Mesenchymal stem cell (in vitro differentiated cells and primary cell): ENCODE measurements around the gene SYT17.

Experiments
- DNase-seq: peaks from one replicate; pipeline ENCODE4 v3.0.0-alpha.2; 2013
- H2AFZ ChIP-seq: one replicate; pipeline ENCODE4 v1.6.1; 2013; ENCODE audit warnings: low read depth, mild to moderate bottlenecking, control low read depth, inconsistent platforms, low read length, moderate library complexity
- H2AK5ac ChIP-seq: 2 replicates; pipeline ENCODE4 v1.6.1; 2013; ENCODE audit warnings: low read length, moderate library complexity, mild to moderate bottlenecking, inconsistent platforms; ENCODE audit not compliant: severe bottlenecking
- H2BK120ac ChIP-seq: one replicate; pipeline ENCODE4 v1.6.1; 2013; ENCODE audit warnings: low read depth, mild to moderate bottlenecking, inconsistent platforms, low read length, moderate library complexity
- H2BK12ac ChIP-seq, 2 experiments: one replicate each; pipeline ENCODE4 v1.6.1; 2013; ENCODE audit warnings: inconsistent platforms in 2 of 2, low read length in 2 of 2, mild to moderate bottlenecking in 2 of 2, moderate library complexity in 2 of 2, control low read depth in 1 of 2
- H2BK15ac ChIP-seq: one replicate; pipeline ENCODE4 v1.6.1; 2013; ENCODE audit warnings: mild to moderate bottlenecking, low read depth, inconsistent platforms; ENCODE audit not compliant: poor library complexity, severe bottlenecking
- H2BK5ac ChIP-seq: 2 replicates; pipeline ENCODE4 v1.6.1; 2013; ENCODE audit warnings: low read depth, mild to moderate bottlenecking, low read length, control low read depth, inconsistent platforms; ENCODE audit not compliant: poor library complexity, severe bottlenecking
- H3K14ac ChIP-seq, 2 experiments: one replicate each; pipeline ENCODE4 v1.6.1; 2013; ENCODE audit warnings: inconsistent platforms in 2 of 2, low read length in 2 of 2, control low read depth in 1 of 2, mild to moderate bottlenecking in 1 of 2, moderate library complexity in 1 of 2
- H3K18ac ChIP-seq, 2 experiments: one replicate each; pipeline ENCODE4 v1.6.1; 2013; ENCODE audit warnings: inconsistent platforms in 2 of 2, low read length in 2 of 2, control low read depth in 1 of 2, low read depth in 1 of 2, mild to moderate bottlenecking in 1 of 2
- H3K23ac ChIP-seq, 2 experiments: one replicate each; pipeline ENCODE4 v1.6.1; 2013; ENCODE audit warnings: inconsistent platforms in 2 of 2, low read length in 2 of 2, mild to moderate bottlenecking in 2 of 2, moderate library complexity in 2 of 2, control low read depth in 1 of 2
- H3K27ac ChIP-seq: 2 replicates; pipeline ENCODE4 v1.5.1; 2013; ENCODE audit warnings: mild to moderate bottlenecking, moderate library complexity, low read length, control low read depth, inconsistent platforms; ENCODE audit not compliant: poor library complexity, severe bottlenecking
- H3K27me3 ChIP-seq, 2 experiments: 2 replicates each; pipeline versions ENCODE4 v1.6.1 to v1.7.0; 2013; ENCODE audit warnings: low read length in 2 of 2, mild to moderate bottlenecking in 2 of 2, moderate library complexity in 2 of 2, control low read depth in 1 of 2, inconsistent platforms in 1 of 2; ENCODE audit not compliant: control insufficient read depth in 1 of 2, insufficient read depth in 1 of 2
- H3K36me3 ChIP-seq, 2 experiments: 2 replicates each; pipeline versions ENCODE4 v1.6.1 to v1.7.0; 2013; ENCODE audit warnings: low read length in 2 of 2, control low read depth in 1 of 2, inconsistent platforms in 1 of 2, low read depth in 1 of 2, mild to moderate bottlenecking in 1 of 2; ENCODE audit not compliant: insufficient read depth in 2 of 2, control insufficient read depth in 1 of 2
- H3K4ac ChIP-seq, 2 experiments: one replicate each; pipeline ENCODE4 v1.6.1; 2013; ENCODE audit warnings: inconsistent platforms in 2 of 2, low read length in 2 of 2, mild to moderate bottlenecking in 2 of 2, moderate library complexity in 2 of 2, control low read depth in 1 of 2, low read depth in 1 of 2
- H3K4me1 ChIP-seq: 2 replicates; pipeline ENCODE4 v1.6.1; 2013; ENCODE audit warnings: low read depth, low read length, control low read depth; ENCODE audit not compliant: control insufficient read depth, insufficient read depth
- H3K4me2 ChIP-seq: 2 replicates; pipeline ENCODE4 v1.6.1; 2013; ENCODE audit warnings: low read length, mild to moderate bottlenecking, inconsistent platforms; ENCODE audit not compliant: poor library complexity, severe bottlenecking
- H3K4me3 ChIP-seq, 2 experiments: 2 replicates each; pipeline versions ENCODE4 v1.5.1 to v1.7.0; 2013; ENCODE audit warnings: low read length in 2 of 2, mild to moderate bottlenecking in 2 of 2, control low read depth in 1 of 2, low read depth in 1 of 2; ENCODE audit not compliant: insufficient read depth in 1 of 2
- H3K79me1 ChIP-seq: replicated peaks from 2 replicates; pipeline ENCODE4 v1.6.1; 2013; ENCODE audit warnings: mild to moderate bottlenecking, control low read depth, low read length, inconsistent platforms; ENCODE audit not compliant: poor library complexity, severe bottlenecking
- H3K9ac ChIP-seq: 2 replicates; pipeline ENCODE4 v1.7.0; 2013; ENCODE audit warnings: mild to moderate bottlenecking, low read length, moderate library complexity
- H3K9me3 ChIP-seq: 2 replicates; pipeline ENCODE4 v1.7.0; 2013; ENCODE audit warnings: mild to moderate bottlenecking, low read length; ENCODE audit not compliant: control insufficient read depth
- H4K8ac ChIP-seq: one replicate; pipeline ENCODE4 v1.6.1; 2013; ENCODE audit warnings: inconsistent platforms, mild to moderate bottlenecking, low read length, moderate library complexity
- H4K91ac ChIP-seq: one replicate; pipeline ENCODE4 v1.6.1; 2013; ENCODE audit warnings: mild to moderate bottlenecking, low read length, inconsistent platforms
- WGBS: methylation state at CpG from one replicate; pipeline ENCODE4 v1.1.7; 2013; ENCODE audit warnings: mixed read lengths; 5-methylcytosine and 5-hydroxymethylcytosine counted together

Gene SYT17

GRCh38 chr16:19284207-19284606 lies 116.2 kb downstream of the SYT17 start:
- Histone ChIP-seq H2BK15ac (no peak overlapping the region), H3K9ac (no peak overlapping the region), H2BK12ac (no peak overlapping the region), H2BK120ac (no peak overlapping the region), H3K4me1 (peaks cover 1% of the 10 kb centered on the region), H3K4ac (no peak overlapping the region), H3K4me2 (no peak overlapping the region), H2AFZ (no peak overlapping the region), H3K27me3 (peaks cover 0 to 8% of the 10 kb centered on the region in 2 experiments), H3K27ac (no peak overlapping the region), H4K91ac (no peak overlapping the region), H3K18ac (no peak overlapping the region), H2BK5ac (no peak overlapping the region), H2AK5ac (no peak overlapping the region), H3K14ac (peak overlapping the region in 1 of 2 experiments; percentile 41), H3K9me3 (no peaks in the 10 kb centered on the region), H3K23ac (no peak overlapping the region), H4K8ac (no peak overlapping the region), H3K4me3 (no peak overlapping the region), H3K79me1 (no peaks in the 10 kb centered on the region), H3K36me3 (no peaks in the 10 kb centered on the region)
- WGBS = 66% methylated on average over 1 of the region's 1 CpG
- DNase-seq = no peak

GRCh38 chr16:19285431-19285830 lies 117.4 kb downstream of the SYT17 start, which contains the start of gene CLEC19A:
Gene CLEC19A (plus strand): TSS chr16:19285731. CDS start chr16:19285852, 121 bp downstream.
- H4K91ac ChIP-seq = no peak within 1 kb of the TSS
- no peak within 1 kb of the TSS for H2AK5ac ChIP-seq
- H2BK12ac ChIP-seq = no peak within 1 kb of the TSS
- H3K14ac ChIP-seq = no peak within 1 kb of the TSS
- H3K79me1 ChIP-seq = no peaks in the 10 kb centered on the region
- no peak within 1 kb of the TSS for H3K4me2 ChIP-seq
- H3K27me3 ChIP-seq = peaks cover 0 to 16% of the 10 kb centered on the region in 2 experiments
- H3K4me1 ChIP-seq = peaks cover 2% of the 10 kb centered on the region
- DNase-seq = no peak
- no peak within 1 kb of the TSS for H2BK120ac ChIP-seq
- H2BK5ac ChIP-seq = no peak within 1 kb of the TSS
- no peak within 1 kb of the TSS for H3K9ac ChIP-seq
- no peak within 1 kb of the TSS for H3K4me3 ChIP-seq
- H3K36me3 ChIP-seq = no peaks in the 10 kb centered on the region
- H3K18ac ChIP-seq = no peak within 1 kb of the TSS
- H3K27ac ChIP-seq = no peak within 1 kb of the TSS
- no peaks in the 10 kb centered on the region for H3K9me3 ChIP-seq
- no peak within 1 kb of the TSS for H2AFZ ChIP-seq
- WGBS = 54% methylated on average over 2 of the region's 2 CpGs
- H2BK15ac ChIP-seq = no peak within 1 kb of the TSS
- no peak within 1 kb of the TSS for H4K8ac ChIP-seq
- no peak within 1 kb of the TSS for H3K4ac ChIP-seq
- no peak within 1 kb of the TSS for H3K23ac ChIP-seq

GRCh38 chr16:19286827-19287226 lies 118.8 kb downstream of the SYT17 start:
- Histone ChIP-seq H2BK15ac (no peak overlapping the region), H2BK5ac (no peak overlapping the region), H3K4me2 (no peak overlapping the region), H3K27ac (no peak overlapping the region), H3K9me3 (no peaks in the 10 kb centered on the region), H3K9ac (no peak overlapping the region), H3K4me3 (no peak overlapping the region), H4K8ac (no peak overlapping the region), H2AFZ (no peak overlapping the region), H3K36me3 (no peaks in the 10 kb centered on the region), H2AK5ac (no peak overlapping the region), H3K14ac (no peak overlapping the region), H3K27me3 (peaks cover 0 to 29% of the 10 kb centered on the region in 2 experiments), H2BK120ac (no peak overlapping the region), H4K91ac (no peak overlapping the region), H3K79me1 (no peaks in the 10 kb centered on the region), H2BK12ac (no peak overlapping the region), H3K23ac (no peak overlapping the region), H3K18ac (no peak overlapping the region), H3K4ac (no peak overlapping the region), H3K4me1 (peaks cover 2% of the 10 kb centered on the region)
- 92% methylated on average over 1 of the region's 2 CpGs for WGBS
- no peak for DNase-seq

GRCh38 chr16:19287241-19287640 lies 119.2 kb downstream of the SYT17 start:
- H2BK120ac ChIP-seq = no peak overlapping the region
- H2BK12ac ChIP-seq = no peak overlapping the region
- no peak overlapping the region for H3K4ac ChIP-seq
- no peak for DNase-seq
- H3K4me1 ChIP-seq = peaks cover 2% of the 10 kb centered on the region
- no peak overlapping the region for H2BK5ac ChIP-seq
- no peak overlapping the region for H3K27ac ChIP-seq
- H3K23ac ChIP-seq = no peak overlapping the region
- peaks cover 0 to 29% of the 10 kb centered on the region in 2 experiments for H3K27me3 ChIP-seq
- H3K4me3 ChIP-seq = no peak overlapping the region
- H2BK15ac ChIP-seq = no peak overlapping the region
- H4K8ac ChIP-seq = no peak overlapping the region
- H3K9me3 ChIP-seq = no peaks in the 10 kb centered on the region
- no peaks in the 10 kb centered on the region for H3K36me3 ChIP-seq
- no peaks in the 10 kb centered on the region for H3K79me1 ChIP-seq
- no peak overlapping the region for H3K9ac ChIP-seq
- H3K18ac ChIP-seq = no peak overlapping the region
- H3K4me2 ChIP-seq = no peak overlapping the region
- 82% methylated on average over 3 of the region's 4 CpGs for WGBS
- no peak overlapping the region for H3K14ac ChIP-seq
- no peak overlapping the region for H2AFZ ChIP-seq
- no peak overlapping the region for H2AK5ac ChIP-seq
- H4K91ac ChIP-seq = no peak overlapping the region
